ENCODE measurements around the gene MADD. TPM values are rescaled to one million over a fixed set of nuclear protein-coding genes. Genes with fewer than 3 reads are reported as not detected.

Gene MADD
- total RNA-seq, 4 donors from 2014 or later, result 43.2 to 65.5 (median 51.5) TPM

- no peak overlapping the region for H3K4me3 ChIP-seq (ENCODE audit: low read depth, poor library complexity, severe bottlenecking)
- no peak for DNase-seq (ENCODE audit: low spot score in 2 of 2)
- intact Hi-C loops (cut with DNase I; ENCODE audit: low total_unique reads), result loop anchor here (10.0 kb wide), 1 partner anchor 174 kb away; the partner anchor contains the start of gene PACSIN3
- TF ChIP-seq POLR2A (IDR thresholded peaks at IDR 0.05), result no peak
- TF ChIP-seq, protein P1, sequence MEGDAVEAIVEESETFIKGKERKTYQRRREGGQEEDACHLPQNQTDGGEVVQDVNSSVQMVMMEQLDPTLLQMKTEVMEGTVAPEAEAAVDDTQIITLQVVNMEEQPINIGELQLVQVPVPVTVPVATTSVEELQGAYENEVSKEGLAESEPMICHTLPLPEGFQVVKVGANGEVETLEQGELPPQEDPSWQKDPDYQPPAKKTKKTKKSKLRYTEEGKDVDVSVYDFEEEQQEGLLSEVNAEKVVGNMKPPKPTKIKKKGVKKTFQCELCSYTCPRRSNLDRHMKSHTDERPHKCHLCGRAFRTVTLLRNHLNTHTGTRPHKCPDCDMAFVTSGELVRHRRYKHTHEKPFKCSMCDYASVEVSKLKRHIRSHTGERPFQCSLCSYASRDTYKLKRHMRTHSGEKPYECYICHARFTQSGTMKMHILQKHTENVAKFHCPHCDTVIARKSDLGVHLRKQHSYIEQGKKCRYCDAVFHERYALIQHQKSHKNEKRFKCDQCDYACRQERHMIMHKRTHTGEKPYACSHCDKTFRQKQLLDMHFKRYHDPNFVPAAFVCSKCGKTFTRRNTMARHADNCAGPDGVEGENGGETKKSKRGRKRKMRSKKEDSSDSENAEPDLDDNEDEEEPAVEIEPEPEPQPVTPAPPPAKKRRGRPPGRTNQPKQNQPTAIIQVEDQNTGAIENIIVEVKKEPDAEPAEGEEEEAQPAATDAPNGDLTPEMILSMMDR (IDR thresholded peaks at IDR 0.05), result no peak
- 80 to 88% methylated on average over 7 of the region's 7 CpGs for WGBS, 2 donors
These were observed 89.2 kb downstream of the MADD start for GRCh38 chr11:47359162-47359561.

DNA sequence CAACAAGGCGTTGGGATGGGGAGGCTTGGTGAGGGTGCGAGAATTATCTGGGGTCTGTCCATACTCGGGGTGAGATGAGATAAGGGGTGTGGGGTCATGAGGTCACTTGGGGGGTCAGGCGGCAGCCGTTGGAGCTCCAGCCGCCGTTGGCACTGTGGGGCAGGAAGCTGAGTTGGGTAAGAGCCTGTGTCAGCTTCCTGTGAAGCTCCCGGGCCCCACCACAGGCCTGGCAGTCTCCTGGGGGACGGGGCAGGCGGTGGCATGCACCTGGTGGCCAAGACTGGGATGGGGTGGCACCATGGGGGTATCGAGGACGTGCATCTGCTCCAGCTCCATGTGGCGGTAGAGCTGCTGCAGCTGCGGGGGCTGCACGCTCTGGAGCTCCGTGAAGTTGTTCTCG, 89.7 kb downstream of the MADD start:
- H3K4me3 ChIP-seq (ENCODE audit: low read depth, poor library complexity, severe bottlenecking), result no peak overlapping the region
- WGBS, 2 donors, result 71 to 75% methylated on average over 14 to 17 of the region's 17 CpGs
- TF ChIP-seq, protein P1 (IDR thresholded peaks at IDR 0.05), result no peak
- no peak for TF ChIP-seq POLR2A (IDR thresholded peaks at IDR 0.05)
- no peak for DNase-seq (ENCODE audit: low spot score in 2 of 2)
- intact Hi-C loops (cut with DNase I; ENCODE audit: low total_unique reads), result loop anchor here (10.0 kb wide), 1 partner anchor 175 kb away; the partner anchor contains the start of gene PACSIN3

- intact Hi-C loops (cut with DNase I; ENCODE audit: low total_unique reads), result no loop called here
- TF ChIP-seq POLR2A (IDR thresholded peaks at IDR 0.05), result no peak
- TF ChIP-seq, protein P1 (IDR thresholded peaks at IDR 0.05), result no peak
- H3K4me3 ChIP-seq (ENCODE audit: low read depth, poor library complexity, severe bottlenecking), result no peak overlapping the region
- WGBS, 2 donors, result 91 to 92% methylated on average over 15 of the region's 15 CpGs
- no peak for DNase-seq (ENCODE audit: low spot score in 2 of 2)
These were observed 90.4 kb downstream of the MADD start for GRCh38 chr11:47360341-47360740.

- no peak overlapping the region for H3K4me3 ChIP-seq (ENCODE audit: low read depth, poor library complexity, severe bottlenecking)
- intact Hi-C loops (cut with DNase I; ENCODE audit: low total_unique reads), result no loop called here
- 83 to 86% methylated on average over 13 of the region's 13 CpGs for WGBS, 2 donors
- TF ChIP-seq, protein P1 (IDR thresholded peaks at IDR 0.05), result no peak
- no peak for TF ChIP-seq POLR2A (IDR thresholded peaks at IDR 0.05)
- no peak for DNase-seq (ENCODE audit: low spot score in 2 of 2)
These were observed 91.5 kb downstream of the MADD start for GRCh38 chr11:47361419-47361818.

- 80 to 92% methylated on average over 1 of the region's 1 CpG for WGBS, 2 donors
These were observed 96.1 kb downstream of the MADD start for GRCh38 chr11:47366020-47366490.

More at GRCh38 chr11:47366020-47366490, 96.1 kb downstream of the MADD start:
- no peak for TF ChIP-seq POLR2A (IDR thresholded peaks at IDR 0.05)
- TF ChIP-seq, protein P1 (IDR thresholded peaks at IDR 0.05), result no peak
- no peak overlapping the region for H3K4me3 ChIP-seq (ENCODE audit: low read depth, poor library complexity, severe bottlenecking)
- intact Hi-C loops (cut with DNase I; ENCODE audit: low total_unique reads), result no loop called here
- no peak for DNase-seq (ENCODE audit: low spot score in 2 of 2)

All from lower leg skin (tissue), 4 donors.